ENCODE results near the gene PRTG. TPM values are rescaled to one million over a fixed set of nuclear protein-coding genes. Genes with fewer than 3 reads are reported as not detected.
"Not testable (repeated sequence)": the region's sequence is repeated elsewhere in the genome, so short reads cannot be mapped to it uniquely, and the experiment has no call there.

The PRTG gene
- total RNA-seq, 1 donor from 2014 or later, result not detected

GRCh38 chr15:55703873-55704301 lies 39.1 kb downstream of the PRTG start:
- intact Hi-C loops (cut with micrococcal nuclease), result no loop called here

GRCh38 chr15:55700876-55701275 lies 42.1 kb downstream of the PRTG start:
- intact Hi-C loops (cut with micrococcal nuclease), result no loop called here

- intact Hi-C loops (cut with micrococcal nuclease), result no loop called here
Observed at GRCh38 chr15:55698653-55699052, 44.3 kb downstream of the PRTG start.

- intact Hi-C loops (cut with micrococcal nuclease), result no loop called here
Observed at GRCh38 chr15:55696221-55696620, 46.7 kb downstream of the PRTG start.

- intact Hi-C loops (cut with micrococcal nuclease), result no loop called here
Observed at GRCh38 chr15:55695432-55695831, 47.5 kb downstream of the PRTG start.

- intact Hi-C loops (cut with micrococcal nuclease), result no loop called here
Observed at GRCh38 chr15:55694652-55695150, 48.3 kb downstream of the PRTG start.

GRCh38 chr15:55693116-55693515 lies 49.8 kb downstream of the PRTG start:
- intact Hi-C loops (cut with micrococcal nuclease), result not testable (repeated sequence)

GRCh38 chr15:55687792-55688191 lies 55.2 kb downstream of the PRTG start:
- intact Hi-C loops (cut with micrococcal nuclease), result loop anchor here (10.0 kb wide), 1 partner anchor 557 kb away; the partner anchor contains the start of gene RFX7

- intact Hi-C loops (cut with micrococcal nuclease), result loop anchor here (10.0 kb wide), 1 partner anchor 560 kb away; the partner anchor contains the start of gene RFX7
Observed at GRCh38 chr15:55685286-55685685, 57.7 kb downstream of the PRTG start.

- intact Hi-C loops (cut with micrococcal nuclease), result loop anchor here (10.0 kb wide), 1 partner anchor 561 kb away; the partner anchor contains the start of gene RFX7
Observed at GRCh38 chr15:55683376-55683775, 59.6 kb downstream of the PRTG start.

- intact Hi-C loops (cut with micrococcal nuclease), result loop anchor here (10.0 kb wide), 1 partner anchor 563 kb away; the partner anchor contains the start of gene RFX7
Observed at GRCh38 chr15:55681631-55682030, 61.3 kb downstream of the PRTG start.

GRCh38 chr15:55676507-55676906 lies 66.4 kb downstream of the PRTG start:
- intact Hi-C loops (cut with micrococcal nuclease), result no loop called here

- intact Hi-C loops (cut with micrococcal nuclease), result no loop called here
Observed at GRCh38 chr15:55673287-55673686, 69.7 kb downstream of the PRTG start.

GRCh38 chr15:55669270-55669669 lies 73.7 kb downstream of the PRTG start:
- intact Hi-C loops (cut with micrococcal nuclease), result no loop called here

- intact Hi-C loops (cut with micrococcal nuclease), result no loop called here
Observed at GRCh38 chr15:55665605-55666227, 77.2 kb downstream of the PRTG start.

- intact Hi-C loops (cut with micrococcal nuclease), result no loop called here
Observed at GRCh38 chr15:55661428-55661827, 81.5 kb downstream of the PRTG start.

GRCh38 chr15:55660153-55660552 lies 82.8 kb downstream of the PRTG start:
- intact Hi-C loops (cut with micrococcal nuclease), result no loop called here

- intact Hi-C loops (cut with micrococcal nuclease), result no loop called here
Observed at GRCh38 chr15:55659481-55659880, 83.5 kb downstream of the PRTG start.

- intact Hi-C loops (cut with micrococcal nuclease), result no loop called here
Observed at GRCh38 chr15:55658886-55659285, 84.1 kb downstream of the PRTG start.

GRCh38 chr15:55654561-55655031 lies 88.4 kb downstream of the PRTG start:
- intact Hi-C loops (cut with micrococcal nuclease), result no loop called here

GRCh38 chr15:55652909-55653495 lies 90.0 kb downstream of the PRTG start:
- intact Hi-C loops (cut with micrococcal nuclease), result no loop called here

GRCh38 chr15:55652359-55652758 lies 90.6 kb downstream of the PRTG start:
- intact Hi-C loops (cut with micrococcal nuclease), result no loop called here

- intact Hi-C loops (cut with micrococcal nuclease), result loop anchor here (5.0 kb wide), 1 partner anchor 268 kb away; no protein-coding TSS in a partner anchor
Observed at GRCh38 chr15:55649058-55649423, 93.9 kb downstream of the PRTG start.
